ENCODE measurements around the gene ULK1. TPM values are rescaled to one million over a fixed set of nuclear protein-coding genes. Genes with fewer than 3 reads are reported as not detected.
A peak's percentile ranks its signal among the peaks of the same experiment; 100 is the strongest.

ULK1 gene
- total RNA-seq, 1 donor from 2014 or later: 4.9 TPM

GRCh38 chr12:131862084-131862441, 32.4 kb upstream of the ULK1 start:
- no peak overlapping the region for H3K4me3 ChIP-seq
- no peaks in the 10 kb centered on the region for H3K9me3 ChIP-seq (ENCODE audit: low read depth)
- no peak for DNase-seq (ENCODE audit: low spot score)
- peaks cover 18% of the 10 kb centered on the region for H3K27me3 ChIP-seq
- Mint-ChIP-seq H3K27ac (peak overlapping the region; percentile 76), H3K4me1 (peaks cover 53% of the 10 kb centered on the region), H3K4me3 (peak overlapping the region; percentile 69), H3K9me3 (no peaks in the 10 kb centered on the region), H3K27me3 (ENCODE audit: insufficient read depth, low read depth) (peaks cover 15% of the 10 kb centered on the region), H3K36me3 (peaks cover 1% of the 10 kb centered on the region)
- H3K79me2 ChIP-seq (ENCODE audit: low read depth): no peaks in the 10 kb centered on the region
- peaks cover 36% of the 10 kb centered on the region for H3F3A ChIP-seq (ENCODE audit: low read depth)
- no peak overlapping the region for H2AFZ ChIP-seq (replicated peaks)
- H3K36me3 ChIP-seq: no peaks in the 10 kb centered on the region
- H3K4me2 ChIP-seq: no peak overlapping the region
- peaks cover 26% of the 10 kb centered on the region for H3K4me1 ChIP-seq
- no peaks in the 10 kb centered on the region for H4K20me1 ChIP-seq (ENCODE audit: low read depth)
- no peak overlapping the region for H3K9ac ChIP-seq
- TF ChIP-seq CTCF (IDR thresholded peaks at IDR 0.05) (no peak), EZH2 (IDR thresholded peaks at IDR 0.05) (no peak), EZH2phosphoT487 (IDR thresholded peaks at IDR 0.05) (no peak)
- H3K27ac ChIP-seq: no peak overlapping the region

GRCh38 chr12:131862600-131862993, 31.8 kb upstream of the ULK1 start:
- Histone ChIP-seq H3K9ac (no peak overlapping the region), H3K36me3 (no peaks in the 10 kb centered on the region), H2AFZ (replicated peaks) (no peak overlapping the region), H4K20me1 (ENCODE audit: low read depth) (no peaks in the 10 kb centered on the region), H3F3A (ENCODE audit: low read depth) (peaks cover 36% of the 10 kb centered on the region), H3K9me3 (ENCODE audit: low read depth) (no peaks in the 10 kb centered on the region), H3K27ac (no peak overlapping the region), H3K27me3 (peaks cover 18% of the 10 kb centered on the region), H3K4me3 (no peak overlapping the region), H3K4me1 (peaks cover 26% of the 10 kb centered on the region), H3K79me2 (ENCODE audit: low read depth) (no peaks in the 10 kb centered on the region), H3K4me2 (peak overlapping the region; percentile 62)
- TF ChIP-seq EZH2phosphoT487 (IDR thresholded peaks at IDR 0.05) (no peak), EZH2 (IDR thresholded peaks at IDR 0.05) (no peak), CTCF (IDR thresholded peaks at IDR 0.05) (no peak)
- Mint-ChIP-seq H3K9me3 (no peaks in the 10 kb centered on the region), H3K27ac (peak overlapping the region; percentile 87), H3K27me3 (ENCODE audit: insufficient read depth, low read depth) (peaks cover 19% of the 10 kb centered on the region), H3K36me3 (peaks cover 1% of the 10 kb centered on the region), H3K4me3 (peak overlapping the region; percentile 60), H3K4me1 (peaks cover 49% of the 10 kb centered on the region)
- DNase-seq (ENCODE audit: low spot score): no peak

- H3K4me3 ChIP-seq: no peak overlapping the region
- Mint-ChIP-seq H3K36me3 (peaks cover 1% of the 10 kb centered on the region), H3K27me3 (ENCODE audit: insufficient read depth, low read depth) (peaks cover 21% of the 10 kb centered on the region), H3K4me1 (peaks cover 50% of the 10 kb centered on the region), H3K4me3 (peak overlapping the region; percentile 60), H3K9me3 (no peaks in the 10 kb centered on the region), H3K27ac (peak overlapping the region; percentile 87)
- TF ChIP-seq CTCF (IDR thresholded peaks at IDR 0.05) (no peak), EZH2phosphoT487 (IDR thresholded peaks at IDR 0.05) (no peak), EZH2 (IDR thresholded peaks at IDR 0.05) (no peak)
- H3K9ac ChIP-seq: no peak overlapping the region
- H3K4me2 ChIP-seq: peak overlapping the region; percentile 62
- H4K20me1 ChIP-seq (ENCODE audit: low read depth): no peaks in the 10 kb centered on the region
- no peaks in the 10 kb centered on the region for H3K36me3 ChIP-seq
- peaks cover 36% of the 10 kb centered on the region for H3F3A ChIP-seq (ENCODE audit: low read depth)
- no peaks in the 10 kb centered on the region for H3K79me2 ChIP-seq (ENCODE audit: low read depth)
- peak; percentile 61 for DNase-seq (ENCODE audit: low spot score)
- no peak overlapping the region for H3K27ac ChIP-seq
- H3K27me3 ChIP-seq: peaks cover 18% of the 10 kb centered on the region
- peaks cover 26% of the 10 kb centered on the region for H3K4me1 ChIP-seq
- no peaks in the 10 kb centered on the region for H3K9me3 ChIP-seq (ENCODE audit: low read depth)
- no peak overlapping the region for H2AFZ ChIP-seq (replicated peaks)
Measured at GRCh38 chr12:131862994-131863710, 31.3 kb upstream of the ULK1 start.
